ENCODE data around the gene PEA15.

GRCh38 chr1:160158534-160158933 is 46.6 kb upstream of the PEA15 start:
- no peak for TF ChIP-seq CTCF (IDR thresholded peaks at IDR 0.05; ENCODE audit: extremely low read depth in 1 of 2, insufficient read depth in 1 of 2, low read depth in 1 of 2, low read length in 2 of 2)
- TF ChIP-seq POLR2AphosphoS5 (IDR thresholded peaks at IDR 0.05; ENCODE audit: insufficient read depth, low read depth, low read length): no peak
- TF ChIP-seq EZH2 (IDR thresholded peaks at IDR 0.05; ENCODE audit: borderline replicate concordance, low read depth, low read length, severe bottlenecking): no peak
- no peak for TF ChIP-seq POLR2A (IDR thresholded peaks at IDR 0.05; ENCODE audit: low read depth, low read length)
- TF ChIP-seq JUN (IDR thresholded peaks at IDR 0.05; ENCODE audit: borderline replicate concordance, insufficient read depth, insufficient read length, low read depth): no peak
- TF ChIP-seq, protein P1, sequence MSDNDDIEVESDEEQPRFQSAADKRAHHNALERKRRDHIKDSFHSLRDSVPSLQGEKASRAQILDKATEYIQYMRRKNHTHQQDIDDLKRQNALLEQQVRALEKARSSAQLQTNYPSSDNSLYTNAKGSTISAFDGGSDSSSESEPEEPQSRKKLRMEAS (IDR thresholded peaks at IDR 0.05; ENCODE audit: insufficient read depth, insufficient read length): no peak
- TF ChIP-seq FOS (IDR thresholded peaks at IDR 0.05; ENCODE audit: borderline replicate concordance, insufficient read depth, low read length): no peak
- no peak for TF ChIP-seq MYC (IDR thresholded peaks at IDR 0.05; ENCODE audit: low read depth, low read length)

Data from endothelial cell of umbilical vein (primary cell).